NT2/D1 (cell line): ENCODE results near the gene CYP19A1.

Experiments used
- SUZ12 ChIP-seq: IDR thresholded peaks from 2 replicates; pipeline ENCODE4 v1.6.1; 2011; ENCODE audit not compliant: insufficient read length, insufficient read depth; ENCODE audit errors: extremely low read depth
- YY1 ChIP-seq: IDR thresholded peaks from 2 replicates; pipeline ENCODE4 v1.6.1; 2011; ENCODE audit not compliant: insufficient read length, insufficient read depth
- ZNF274 ChIP-seq: IDR thresholded peaks from 2 replicates; pipeline ENCODE4 v1.6.1; 2011; ENCODE audit warnings: mild to moderate bottlenecking, low read depth, low read length

DNA sequence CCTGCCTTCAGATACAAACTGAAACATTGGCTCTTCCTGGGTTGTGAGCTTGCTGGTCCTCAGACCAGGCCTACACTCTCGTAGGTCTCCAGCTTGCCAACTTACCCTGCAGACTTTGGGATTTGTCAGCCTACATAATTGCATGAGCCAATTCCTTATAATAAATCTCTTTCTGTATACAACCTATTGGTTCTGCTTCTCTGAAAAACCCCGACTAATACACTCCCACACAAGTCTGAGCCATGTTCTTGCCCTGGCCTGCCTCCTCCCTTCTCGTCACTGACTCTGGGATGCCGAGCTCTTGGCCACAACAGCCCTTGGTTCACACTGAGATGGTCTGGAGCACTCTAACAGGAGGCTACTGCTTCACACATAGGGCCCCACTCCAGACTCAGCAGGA, 9.5 kb downstream of the CYP19A1 start:
- TF ChIP-seq ZNF274 (no peak), YY1 (no peak), SUZ12 (no peak)
